ENCODE results near the gene CANX.
"Not testable (repeated sequence)": the region's sequence is repeated elsewhere in the genome, so short reads cannot be mapped to it uniquely, and the experiment has no call there.

Gene CANX

GRCh38 chr5:179680014-179680779 lies 18.6 kb upstream of the CANX start:
- Histone ChIP-seq H3K27ac (ENCODE audit: low read depth, low read length) (no peak overlapping the region), H3K4me1 (ENCODE audit: control insufficient read depth, insufficient read depth, low read length) (no peaks in the 10 kb centered on the region; the same call in 1 of the 2 replicates), H3K36me3 (ENCODE audit: control insufficient read depth, insufficient read depth, low read length) (no peaks in the 10 kb centered on the region), H3K9me3 (ENCODE audit: control insufficient read depth, insufficient read depth, low read length) (no peaks in the 10 kb centered on the region), H3K27me3 (ENCODE audit: control insufficient read depth, insufficient read depth, low read length) (no peaks in the 10 kb centered on the region), H3K4me3 (ENCODE audit: low read depth, low read length) (no peak overlapping the region), H3K9ac (ENCODE audit: low read depth, low read length) (no peak overlapping the region)

- Histone ChIP-seq H3K36me3 (ENCODE audit: control insufficient read depth, insufficient read depth, low read length) (no peaks in the 10 kb centered on the region), H3K9ac (ENCODE audit: low read depth, low read length) (no peak within 1 kb of the TSS), H3K9me3 (ENCODE audit: control insufficient read depth, insufficient read depth, low read length) (no peaks in the 10 kb centered on the region), H3K4me3 (ENCODE audit: low read depth, low read length) (no peak within 1 kb of the TSS), H3K27ac (ENCODE audit: low read depth, low read length) (no peak within 1 kb of the TSS), H3K4me1 (ENCODE audit: control insufficient read depth, insufficient read depth, low read length) (no peaks in the 10 kb centered on the region; the same call in 1 of the 2 replicates), H3K27me3 (ENCODE audit: control insufficient read depth, insufficient read depth, low read length) (no peaks in the 10 kb centered on the region)
Observed at GRCh38 chr5:179680780-179681401, 17.9 kb upstream of the CANX start, which contains the start of gene CBY3. CBY3 (minus strand) TSS chr5:179681034; CDS start chr5:179680918, 116 bp downstream.

GRCh38 chr5:179689212-179689611 lies 9.6 kb upstream of the CANX start:
- H3K4me1 ChIP-seq (ENCODE audit: control insufficient read depth, insufficient read depth, low read length); H3K9me3 ChIP-seq (ENCODE audit: control insufficient read depth, insufficient read depth, low read length); H3K27ac ChIP-seq (ENCODE audit: low read depth, low read length); H3K9ac ChIP-seq (ENCODE audit: low read depth, low read length); H3K36me3 ChIP-seq (ENCODE audit: control insufficient read depth, insufficient read depth, low read length); H3K27me3 ChIP-seq (ENCODE audit: control insufficient read depth, insufficient read depth, low read length); H3K4me3 ChIP-seq (ENCODE audit: low read depth, low read length): not testable (repeated sequence)

GRCh38 chr5:179694561-179694960 lies 4.2 kb upstream of the CANX start:
- no peak overlapping the region for H3K4me3 ChIP-seq (ENCODE audit: low read depth, low read length)
- no peaks in the 10 kb centered on the region for H3K36me3 ChIP-seq (ENCODE audit: control insufficient read depth, insufficient read depth, low read length)
- no peak overlapping the region for H3K27ac ChIP-seq (ENCODE audit: low read depth, low read length)
- no peak overlapping the region for H3K9ac ChIP-seq (ENCODE audit: low read depth, low read length)
- H3K27me3 ChIP-seq (ENCODE audit: control insufficient read depth, insufficient read depth, low read length), result no peaks in the 10 kb centered on the region
- H3K9me3 ChIP-seq (ENCODE audit: control insufficient read depth, insufficient read depth, low read length), result no peaks in the 10 kb centered on the region
- peaks cover 5% of the 10 kb centered on the region; the same call in 1 of the 2 replicates for H3K4me1 ChIP-seq (ENCODE audit: control insufficient read depth, insufficient read depth, low read length)

GRCh38 chr5:179696603-179697002 lies 2.2 kb upstream of the CANX start:
- Histone ChIP-seq H3K27me3 (ENCODE audit: control insufficient read depth, insufficient read depth, low read length) (no peaks in the 10 kb centered on the region), H3K4me3 (ENCODE audit: low read depth, low read length) (no peak overlapping the region), H3K9me3 (ENCODE audit: control insufficient read depth, insufficient read depth, low read length) (no peaks in the 10 kb centered on the region), H3K27ac (ENCODE audit: low read depth, low read length) (no peak overlapping the region), H3K9ac (ENCODE audit: low read depth, low read length) (no peak overlapping the region), H3K36me3 (ENCODE audit: control insufficient read depth, insufficient read depth, low read length) (peaks cover 10% of the 10 kb centered on the region; the same call in 1 of the 2 replicates), H3K4me1 (ENCODE audit: control insufficient read depth, insufficient read depth, low read length) (peaks cover 9% of the 10 kb centered on the region; the same call in 1 of the 2 replicates)

- Histone ChIP-seq H3K4me1 (ENCODE audit: control insufficient read depth, insufficient read depth, low read length) (peaks cover 9% of the 10 kb centered on the region; the same call in 1 of the 2 replicates), H3K4me3 (ENCODE audit: low read depth, low read length) (no peak overlapping the region), H3K9me3 (ENCODE audit: control insufficient read depth, insufficient read depth, low read length) (no peaks in the 10 kb centered on the region), H3K27me3 (ENCODE audit: control insufficient read depth, insufficient read depth, low read length) (no peaks in the 10 kb centered on the region), H3K27ac (ENCODE audit: low read depth, low read length) (no peak overlapping the region), H3K36me3 (ENCODE audit: control insufficient read depth, insufficient read depth, low read length) (peaks cover 10% of the 10 kb centered on the region), H3K9ac (ENCODE audit: low read depth, low read length) (no peak overlapping the region)
Observed at GRCh38 chr5:179697108-179697507, 1.7 kb upstream of the CANX start.

DNA sequence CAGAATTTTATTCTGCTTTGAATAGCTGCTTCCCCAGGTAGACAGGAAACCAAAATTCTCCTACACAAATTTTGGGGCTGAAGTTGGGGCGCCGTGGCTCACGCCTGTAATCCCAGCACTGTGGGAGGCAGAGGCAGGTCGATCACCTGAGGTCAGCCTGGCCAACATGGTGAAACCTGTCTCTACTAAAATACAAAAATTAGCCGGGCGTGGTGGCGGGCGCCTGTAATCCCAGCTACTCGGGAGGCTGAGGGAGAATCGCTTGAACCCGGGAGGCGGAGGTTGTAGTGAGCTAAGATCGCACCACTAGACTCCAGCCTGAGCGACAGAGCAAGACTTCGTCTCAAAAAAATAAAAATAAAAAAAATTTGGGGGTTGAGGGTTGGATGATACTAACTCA lies 1.2 kb upstream of the CANX start:
- not testable (repeated sequence) for H3K4me1 ChIP-seq (ENCODE audit: control insufficient read depth, insufficient read depth, low read length); H3K27me3 ChIP-seq (ENCODE audit: control insufficient read depth, insufficient read depth, low read length); H3K9me3 ChIP-seq (ENCODE audit: control insufficient read depth, insufficient read depth, low read length)
- H3K4me3 ChIP-seq (ENCODE audit: low read depth, low read length), result peak overlapping the region; percentile 87
- peak overlapping the region; percentile 99 for H3K27ac ChIP-seq (ENCODE audit: low read depth, low read length)
- peaks cover 13% of the 10 kb centered on the region for H3K36me3 ChIP-seq (ENCODE audit: control insufficient read depth, insufficient read depth, low read length)
- peak overlapping the region; percentile 96 for H3K9ac ChIP-seq (ENCODE audit: low read depth, low read length)

- H3K9ac ChIP-seq (ENCODE audit: low read depth, low read length), result peak overlapping the region; percentile 96
- no peaks in the 10 kb centered on the region for H3K9me3 ChIP-seq (ENCODE audit: control insufficient read depth, insufficient read depth, low read length)
- H3K27ac ChIP-seq (ENCODE audit: low read depth, low read length), result peak overlapping the region; percentile 99
- H3K4me1 ChIP-seq (ENCODE audit: control insufficient read depth, insufficient read depth, low read length), result peaks cover 9% of the 10 kb centered on the region; the same call in 1 of the 2 replicates
- peak overlapping the region; percentile 87 for H3K4me3 ChIP-seq (ENCODE audit: low read depth, low read length)
- H3K36me3 ChIP-seq (ENCODE audit: control insufficient read depth, insufficient read depth, low read length), result peaks cover 16% of the 10 kb centered on the region
- H3K27me3 ChIP-seq (ENCODE audit: control insufficient read depth, insufficient read depth, low read length), result no peaks in the 10 kb centered on the region
Observed at GRCh38 chr5:179697993-179698934, 503 bp upstream of the CANX start.

DNA sequence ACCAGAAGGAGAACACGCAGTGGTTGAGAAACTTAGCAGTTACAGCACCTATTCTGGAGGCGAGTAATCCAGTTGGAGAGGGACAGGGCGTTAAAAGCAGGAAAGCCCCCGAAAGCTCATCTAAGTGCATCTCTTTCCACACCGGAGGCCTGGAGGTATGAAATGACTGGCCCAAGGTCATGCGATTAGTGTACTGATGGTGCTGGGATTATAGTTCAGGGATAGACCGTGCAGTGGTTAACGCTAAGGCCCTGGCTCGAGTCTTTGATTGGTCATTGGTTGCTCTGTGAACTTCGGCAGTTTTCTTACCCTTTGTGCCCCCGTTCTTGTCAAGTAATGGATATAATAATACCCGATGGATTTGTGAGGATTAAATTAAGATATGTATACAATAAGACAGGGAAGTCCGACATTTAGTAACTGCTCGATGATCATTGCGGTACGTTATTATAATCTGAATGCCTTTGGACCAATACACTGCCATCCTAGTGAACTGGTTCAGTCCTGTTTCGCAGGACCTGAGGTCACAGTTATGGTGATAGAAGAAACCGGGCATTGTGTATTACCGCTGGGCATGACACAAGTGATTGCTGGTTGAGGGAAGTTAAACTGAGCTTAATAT lies 960 bp downstream of the CANX start:
- Histone ChIP-seq H3K36me3 (ENCODE audit: control insufficient read depth, insufficient read depth, low read length) (peaks cover 22% of the 10 kb centered on the region), H3K27ac (ENCODE audit: low read depth, low read length) (peak overlapping the region; percentile 82), H3K4me1 (ENCODE audit: control insufficient read depth, insufficient read depth, low read length) (peaks cover 14% of the 10 kb centered on the region; the same call in 1 of the 2 replicates)

DNA sequence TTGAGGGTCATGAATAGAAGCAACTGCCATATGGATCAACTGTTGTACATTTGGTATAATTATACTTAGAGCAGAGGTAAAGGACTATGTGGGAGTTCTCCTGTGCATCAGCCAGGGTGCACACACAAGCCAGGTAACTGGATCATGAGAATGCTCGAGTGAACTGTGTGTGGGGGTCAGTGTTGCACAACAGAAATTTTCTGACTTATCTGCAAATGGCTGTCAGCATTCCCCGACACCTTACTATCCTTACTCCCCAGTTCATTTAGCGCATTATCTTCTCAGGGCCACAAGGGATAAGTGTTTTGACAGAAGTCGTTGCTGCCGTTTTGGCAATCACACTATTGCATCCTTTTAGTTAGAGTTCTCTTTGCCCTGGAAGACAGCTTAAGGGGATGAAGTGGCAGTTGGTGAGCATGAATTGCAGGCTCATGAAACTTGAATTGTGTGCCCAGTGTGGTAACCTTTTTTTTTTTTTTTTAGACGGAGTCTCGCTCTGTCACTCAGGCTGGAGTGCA lies 1.7 kb downstream of the CANX start:
- Histone ChIP-seq H3K4me1 (ENCODE audit: control insufficient read depth, insufficient read depth, low read length) (peaks cover 17% of the 10 kb centered on the region), H3K9ac (ENCODE audit: low read depth, low read length) (no peak overlapping the region), H3K36me3 (ENCODE audit: control insufficient read depth, insufficient read depth, low read length) (peaks cover 22% of the 10 kb centered on the region), H3K27ac (ENCODE audit: low read depth, low read length) (no peak overlapping the region), H3K27me3 (ENCODE audit: control insufficient read depth, insufficient read depth, low read length) (no peaks in the 10 kb centered on the region), H3K9me3 (ENCODE audit: control insufficient read depth, insufficient read depth, low read length) (no peaks in the 10 kb centered on the region), H3K4me3 (ENCODE audit: low read depth, low read length) (peak overlapping the region; percentile 84)

More for the DNA sequence above, 960 bp downstream of the CANX start:
- H3K4me3 ChIP-seq (ENCODE audit: low read depth, low read length), result peak overlapping the region; percentile 84
- no peaks in the 10 kb centered on the region for H3K9me3 ChIP-seq (ENCODE audit: control insufficient read depth, insufficient read depth, low read length)
- H3K9ac ChIP-seq (ENCODE audit: low read depth, low read length), result peak overlapping the region; percentile 91
- H3K27me3 ChIP-seq (ENCODE audit: control insufficient read depth, insufficient read depth, low read length), result no peaks in the 10 kb centered on the region
